Stimulated activated CD4-positive, alpha-beta T cell treated with anti-CD3 and anti-CD28 coated beads, Interleukin-12 subunit alpha, Interleukin-12 subunit beta, amount 100 ng/mL, for 24 hours (primary cell): Measurements from ENCODE around the gene RAP1GAP2.
"Not testable (repeated sequence)": the region's sequence is repeated elsewhere in the genome, so short reads cannot be mapped to it uniquely, and the experiment has no call there.

Experiments used
- DNase-seq, 2 experiments: peaks; one replicate each; pipeline ENCODE4 v3.0.0-alpha.2; 2020; ENCODE audit warnings: low read depth in 2 of 2

The RAP1GAP2 gene

GRCh38 chr17:2883544-2884213 is 87.4 kb downstream of the RAP1GAP2 start:
- no peak for DNase-seq

- DNase-seq: no peak
Measured at GRCh38 chr17:2885733-2886132, 89.5 kb downstream of the RAP1GAP2 start.

- DNase-seq: no peak
Measured at GRCh38 chr17:2888326-2888725, 92.1 kb downstream of the RAP1GAP2 start.

- DNase-seq: no peak
Measured at GRCh38 chr17:2889256-2889655, 93.0 kb downstream of the RAP1GAP2 start.

- not testable (repeated sequence) for DNase-seq
Measured at GRCh38 chr17:2890778-2891177, 94.5 kb downstream of the RAP1GAP2 start.

GRCh38 chr17:2892305-2892971 is 96.2 kb downstream of the RAP1GAP2 start:
- DNase-seq: no peak

GRCh38 chr17:2893422-2893914 is 97.2 kb downstream of the RAP1GAP2 start:
- no peak for DNase-seq

- no peak for DNase-seq
Measured at GRCh38 chr17:2894782-2895181, 98.5 kb downstream of the RAP1GAP2 start.

GRCh38 chr17:2897605-2898004 is 101.4 kb downstream of the RAP1GAP2 start:
- no peak for DNase-seq

GRCh38 chr17:2898255-2898926 is 102.2 kb downstream of the RAP1GAP2 start:
- DNase-seq: no peak

GRCh38 chr17:2899906-2900305 is 103.7 kb downstream of the RAP1GAP2 start:
- no peak for DNase-seq

GRCh38 chr17:2900842-2901241 is 104.6 kb downstream of the RAP1GAP2 start:
- DNase-seq: no peak

GRCh38 chr17:2901582-2901981 is 105.3 kb downstream of the RAP1GAP2 start:
- DNase-seq: no peak

- DNase-seq: no peak
Measured at GRCh38 chr17:2902546-2902945, 106.3 kb downstream of the RAP1GAP2 start.

GRCh38 chr17:2903193-2903974 is 107.1 kb downstream of the RAP1GAP2 start:
- no peak for DNase-seq

- no peak for DNase-seq
Measured at GRCh38 chr17:2904135-2904534, 107.9 kb downstream of the RAP1GAP2 start.

- DNase-seq: no peak
Measured at GRCh38 chr17:2905269-2905668, 109.0 kb downstream of the RAP1GAP2 start.

- DNase-seq: no peak
Measured at GRCh38 chr17:2905696-2906501, 109.7 kb downstream of the RAP1GAP2 start.

- DNase-seq: peak; percentile 4 to 27
Measured at GRCh38 chr17:2906901-2907300, 110.7 kb downstream of the RAP1GAP2 start.

GRCh38 chr17:2909175-2909845 is 113.1 kb downstream of the RAP1GAP2 start:
- no peak for DNase-seq

GRCh38 chr17:2909846-2910234 is 113.6 kb downstream of the RAP1GAP2 start:
- no peak for DNase-seq
